ENCODE measurements around the gene MMAB.

GRCh38 chr12:109578330-109578927 lies 5.1 kb upstream of the MMAB start:
- TF ChIP-seq, protein P1, sequence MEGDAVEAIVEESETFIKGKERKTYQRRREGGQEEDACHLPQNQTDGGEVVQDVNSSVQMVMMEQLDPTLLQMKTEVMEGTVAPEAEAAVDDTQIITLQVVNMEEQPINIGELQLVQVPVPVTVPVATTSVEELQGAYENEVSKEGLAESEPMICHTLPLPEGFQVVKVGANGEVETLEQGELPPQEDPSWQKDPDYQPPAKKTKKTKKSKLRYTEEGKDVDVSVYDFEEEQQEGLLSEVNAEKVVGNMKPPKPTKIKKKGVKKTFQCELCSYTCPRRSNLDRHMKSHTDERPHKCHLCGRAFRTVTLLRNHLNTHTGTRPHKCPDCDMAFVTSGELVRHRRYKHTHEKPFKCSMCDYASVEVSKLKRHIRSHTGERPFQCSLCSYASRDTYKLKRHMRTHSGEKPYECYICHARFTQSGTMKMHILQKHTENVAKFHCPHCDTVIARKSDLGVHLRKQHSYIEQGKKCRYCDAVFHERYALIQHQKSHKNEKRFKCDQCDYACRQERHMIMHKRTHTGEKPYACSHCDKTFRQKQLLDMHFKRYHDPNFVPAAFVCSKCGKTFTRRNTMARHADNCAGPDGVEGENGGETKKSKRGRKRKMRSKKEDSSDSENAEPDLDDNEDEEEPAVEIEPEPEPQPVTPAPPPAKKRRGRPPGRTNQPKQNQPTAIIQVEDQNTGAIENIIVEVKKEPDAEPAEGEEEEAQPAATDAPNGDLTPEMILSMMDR (conservative IDR thresholded peaks at IDR 0.05 in 1 of 2, IDR thresholded peaks at IDR 0.05 in 1 of 2; ENCODE audit: low read depth in 1 of 2, low read length in 2 of 2): no peak
- no peak for TF ChIP-seq EZH2 (IDR thresholded peaks at IDR 0.05; ENCODE audit: low read length, missing control alignments)

All from fibroblast of lung (primary cell).